Retinal pigment epithelial cell (primary cell): ENCODE data around the gene SEC22A.

ENCODE experiments used
- DNase-seq: peaks from one replicate; pipeline ENCODE4 v3.0.0-alpha.2; 2010; ENCODE audit warnings: low read depth
- H3K4me3 ChIP-seq: 2 replicates; pipeline ENCODE4 v1.5.1; 2011; ENCODE audit warnings: mild to moderate bottlenecking, low read length, control low read depth, moderate library complexity
- CTCF ChIP-seq: conservative IDR thresholded peaks from 2 replicates; pipeline ENCODE4 v1.5.1; 2011; ENCODE audit warnings: low read depth, low read length, control low read depth, inconsistent platforms

Gene SEC22A

GRCh38 chr3:123169930-123170329 is 31.8 kb upstream of the SEC22A start:
- no peak overlapping the region for H3K4me3 ChIP-seq
- DNase-seq, result no peak
- TF ChIP-seq CTCF, result no peak

DNA sequence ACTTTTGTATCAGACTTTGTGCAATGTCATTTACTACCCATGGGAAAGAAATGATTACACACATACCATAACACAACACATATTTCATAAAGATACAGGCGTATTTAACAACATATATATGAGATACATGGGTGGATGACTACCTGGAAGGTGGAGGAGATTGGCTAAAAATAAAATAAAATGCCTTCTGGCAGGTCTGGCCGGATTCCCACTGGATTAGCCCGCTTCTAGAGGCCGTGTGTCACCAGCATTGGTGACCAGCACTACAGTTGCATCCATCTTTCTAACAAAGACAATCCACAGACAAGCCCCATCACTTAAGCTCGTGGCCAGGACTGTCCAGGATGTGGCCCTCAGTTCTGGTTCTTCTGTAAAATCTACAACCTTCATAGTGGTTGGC is 21.0 kb upstream of the SEC22A start:
- no peak for TF ChIP-seq CTCF
- no peak for DNase-seq
- H3K4me3 ChIP-seq, result no peak overlapping the region

DNA sequence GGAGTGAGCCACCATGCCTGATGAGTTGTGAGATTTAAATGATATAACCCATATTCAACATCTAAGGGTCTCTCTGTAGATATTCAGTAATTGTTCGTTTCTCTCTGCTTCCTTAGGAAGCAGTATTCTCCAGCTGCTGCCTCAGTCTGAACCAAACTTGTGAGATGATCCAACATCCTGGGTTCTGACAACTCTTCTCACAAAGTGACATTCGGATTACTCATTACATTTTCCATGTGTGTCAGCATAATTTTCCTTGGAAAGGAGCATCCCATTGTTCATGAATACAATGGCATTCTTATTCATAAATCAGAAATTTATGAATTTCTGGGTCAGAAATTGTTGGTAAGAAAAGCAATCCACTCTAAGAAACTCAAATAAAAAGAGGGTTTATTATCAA is 15.0 kb upstream of the SEC22A start:
- no peak for DNase-seq
- TF ChIP-seq CTCF, result no peak
- no peak overlapping the region for H3K4me3 ChIP-seq

DNA sequence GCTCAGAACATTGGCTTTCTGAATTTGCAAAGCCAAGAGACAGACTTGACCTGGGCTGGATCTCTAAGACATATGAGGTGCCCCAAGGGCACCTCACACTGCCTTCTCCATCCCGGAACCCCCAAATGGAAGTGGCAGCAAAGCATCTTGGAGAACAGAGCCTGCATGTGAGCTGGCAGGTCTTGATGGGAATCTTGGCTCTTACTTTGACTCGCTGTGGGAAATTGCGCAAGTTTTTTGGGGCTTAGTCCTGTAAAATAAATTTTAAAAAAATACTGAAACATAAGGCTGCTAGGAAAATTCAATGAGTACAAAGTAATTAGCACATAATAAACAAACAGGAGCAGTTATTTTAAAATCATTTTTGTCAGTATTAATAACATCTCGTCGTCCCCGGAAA is 13.7 kb upstream of the SEC22A start:
- TF ChIP-seq CTCF, result no peak
- H3K4me3 ChIP-seq, result no peak overlapping the region
- no peak for DNase-seq

GRCh38 chr3:123193448-123194101 is 8.2 kb upstream of the SEC22A start:
- no peak overlapping the region for H3K4me3 ChIP-seq
- TF ChIP-seq CTCF, result no peak
- no peak for DNase-seq

GRCh38 chr3:123194552-123194951 is 7.2 kb upstream of the SEC22A start:
- DNase-seq, result no peak
- no peak overlapping the region for H3K4me3 ChIP-seq
- TF ChIP-seq CTCF, result peak; percentile 82

- no peak overlapping the region for H3K4me3 ChIP-seq
- DNase-seq, result no peak
- TF ChIP-seq CTCF, result no peak
Observed at GRCh38 chr3:123198372-123198771, 3.4 kb upstream of the SEC22A start.
